Astrocyte (in vitro differentiated cells and primary cell): ENCODE results near the gene CALCB.

Experiments
- CTCF ChIP-seq: IDR thresholded peaks from 2 replicates; pipeline ENCODE4 v1.5.1; 2011; ENCODE audit warnings: low read depth, mild to moderate bottlenecking, inconsistent platforms, low read length, moderate library complexity; ENCODE audit not compliant: insufficient read depth
- EZH2 ChIP-seq: IDR thresholded peaks from 2 replicates; pipeline ENCODE4 v1.6.1; 2012; ENCODE audit warnings: mild to moderate bottlenecking, low read length, inconsistent platforms; ENCODE audit not compliant: insufficient read depth

GRCh38 chr11:15114501-15115475 is 41.4 kb downstream of the CALCB start, which contains the start of gene INSC:
- TF ChIP-seq EZH2 (peak; percentile 59), CTCF (no peak)
